NB4 (cell line): ENCODE results near the gene ADGRG1.

Experiments used
- DNase-seq: peaks from one replicate; pipeline ENCODE4 v3.0.0; 2010; ENCODE audit warnings: low read depth
- H3K4me3 ChIP-seq: one replicate; pipeline ENCODE4 v1.5.1; 2011; ENCODE audit warnings: mild to moderate bottlenecking, low read depth, low read length, moderate library complexity
- CTCF ChIP-seq: IDR thresholded peaks from one replicate; pipeline ENCODE4 v1.5.1; 2012; ENCODE audit warnings: low read depth, low read length
- MAX ChIP-seq: IDR thresholded peaks from 2 replicates; pipeline ENCODE4 v1.6.1; 2011; ENCODE audit warnings: low read depth, low read length
- MYC ChIP-seq: IDR thresholded peaks from 2 replicates; pipeline ENCODE4 v1.6.1; 2011; ENCODE audit warnings: low read depth, low read length
- POLR2A ChIP-seq: IDR thresholded peaks from 2 replicates; pipeline ENCODE4 v1.6.1; 2011; ENCODE audit warnings: mild to moderate bottlenecking; ENCODE audit not compliant: insufficient read length; ENCODE audit errors: extremely low read depth

The ADGRG1 gene

GRCh38 chr16:57607676-57608461 lies 20.6 kb upstream of the ADGRG1 start:
- DNase-seq = no peak
- H3K4me3 ChIP-seq = no peak overlapping the region
- TF ChIP-seq CTCF (no peak), MAX (no peak), MYC (no peak), POLR2A (no peak)

- no peak for TF ChIP-seq POLR2A
- TF ChIP-seq MAX = no peak
- no peak for TF ChIP-seq MYC
- TF ChIP-seq CTCF = no peak
- DNase-seq = no peak
- no peak overlapping the region for H3K4me3 ChIP-seq
Observed at GRCh38 chr16:57608462-57609113, 19.8 kb upstream of the ADGRG1 start.

GRCh38 chr16:57609541-57610401 lies 18.7 kb upstream of the ADGRG1 start:
- DNase-seq = no peak
- no peak overlapping the region for H3K4me3 ChIP-seq
- TF ChIP-seq MAX = no peak
- no peak for TF ChIP-seq MYC
- no peak for TF ChIP-seq POLR2A
- no peak for TF ChIP-seq CTCF

- TF ChIP-seq CTCF = no peak
- no peak for TF ChIP-seq MYC
- no peak for TF ChIP-seq POLR2A
- TF ChIP-seq MAX = no peak
- H3K4me3 ChIP-seq = no peak overlapping the region
- DNase-seq = no peak
Observed at GRCh38 chr16:57610611-57611010, 17.8 kb upstream of the ADGRG1 start.

- TF ChIP-seq MAX = no peak
- TF ChIP-seq POLR2A = no peak
- TF ChIP-seq CTCF = no peak
- TF ChIP-seq MYC = no peak
- no peak for DNase-seq
Observed at GRCh38 chr16:57611181-57611580, 17.2 kb upstream of the ADGRG1 start.

More at GRCh38 chr16:57611181-57611580, 17.2 kb upstream of the ADGRG1 start:
- no peak overlapping the region for H3K4me3 ChIP-seq
